ENCODE data around the gene CORO1C. TPM values are rescaled to one million over a fixed set of nuclear protein-coding genes. Genes with fewer than 3 reads are reported as not detected.

The CORO1C gene
- polyA plus RNA-seq, 1 donor, result 68.7 TPM

DNA sequence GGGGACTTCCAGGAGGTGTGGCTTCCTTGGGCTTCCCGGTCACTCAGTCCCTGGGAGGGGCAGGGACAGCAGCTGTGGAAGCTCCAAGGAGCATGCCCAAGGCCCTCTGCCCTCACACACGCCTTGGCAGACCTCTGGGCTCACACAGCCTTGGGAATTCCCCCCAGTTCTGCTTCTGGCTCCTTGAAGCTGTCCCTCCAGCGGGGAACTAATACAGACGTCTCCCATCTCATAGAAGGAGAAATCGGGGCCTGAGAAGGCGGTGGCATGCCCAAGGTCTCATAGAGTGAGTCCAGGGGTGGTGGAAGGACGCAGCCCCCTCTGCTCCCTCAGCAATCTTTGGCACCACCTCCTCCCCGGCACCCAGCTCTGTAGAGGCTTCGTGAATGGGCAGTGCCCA is 117.8 kb downstream of the CORO1C start:
- DNase-seq, result no peak

DNA sequence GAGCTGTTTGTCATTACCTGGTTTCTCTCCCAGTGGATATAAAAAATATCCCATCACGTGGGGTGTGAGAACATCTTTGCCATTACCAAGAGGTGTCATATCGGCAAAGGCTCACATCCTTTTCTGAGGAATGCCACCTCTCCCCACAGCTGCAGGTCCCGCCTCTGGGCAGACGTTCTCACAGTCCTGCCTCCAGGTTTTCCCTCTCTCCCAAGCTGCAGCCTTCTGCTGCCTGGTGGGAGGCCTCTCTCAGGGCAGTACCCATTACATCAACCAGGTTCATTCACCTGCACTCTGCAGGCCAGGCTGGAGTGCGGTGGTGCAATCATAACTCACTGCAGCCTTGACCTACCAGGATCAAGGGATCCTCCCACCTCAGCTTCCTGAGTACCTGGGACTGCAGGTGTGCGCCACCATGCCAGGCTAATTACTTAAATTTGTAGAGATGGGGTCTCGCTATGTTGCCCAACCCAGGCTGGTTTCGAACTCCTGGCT is 118.5 kb downstream of the CORO1C start:
- DNase-seq, result no peak

DNA sequence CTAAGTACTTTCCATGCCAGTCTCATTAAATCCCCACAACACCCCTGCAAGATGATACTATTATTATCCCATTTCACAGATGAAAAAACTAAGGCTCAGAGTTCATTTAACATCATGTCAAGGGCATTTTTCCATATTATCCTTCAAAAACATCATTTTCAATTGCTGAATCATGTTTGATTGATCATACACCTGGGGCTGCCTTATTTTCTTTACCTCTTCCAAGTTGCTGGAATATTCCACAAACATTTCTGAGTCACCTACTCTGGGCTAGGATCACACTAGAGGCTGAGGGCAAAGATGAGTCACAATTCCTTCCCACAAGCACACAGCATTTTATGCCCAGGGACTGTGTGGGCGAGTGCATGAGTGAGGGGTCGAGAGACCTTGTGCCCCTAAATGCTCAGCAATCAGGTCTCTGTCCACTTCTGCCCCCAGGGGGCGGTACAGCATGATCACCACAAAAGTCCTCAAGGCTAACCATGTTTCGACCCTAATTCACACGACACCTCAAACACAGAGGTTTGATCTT is 119.4 kb downstream of the CORO1C start:
- DNase-seq, result no peak

DNA sequence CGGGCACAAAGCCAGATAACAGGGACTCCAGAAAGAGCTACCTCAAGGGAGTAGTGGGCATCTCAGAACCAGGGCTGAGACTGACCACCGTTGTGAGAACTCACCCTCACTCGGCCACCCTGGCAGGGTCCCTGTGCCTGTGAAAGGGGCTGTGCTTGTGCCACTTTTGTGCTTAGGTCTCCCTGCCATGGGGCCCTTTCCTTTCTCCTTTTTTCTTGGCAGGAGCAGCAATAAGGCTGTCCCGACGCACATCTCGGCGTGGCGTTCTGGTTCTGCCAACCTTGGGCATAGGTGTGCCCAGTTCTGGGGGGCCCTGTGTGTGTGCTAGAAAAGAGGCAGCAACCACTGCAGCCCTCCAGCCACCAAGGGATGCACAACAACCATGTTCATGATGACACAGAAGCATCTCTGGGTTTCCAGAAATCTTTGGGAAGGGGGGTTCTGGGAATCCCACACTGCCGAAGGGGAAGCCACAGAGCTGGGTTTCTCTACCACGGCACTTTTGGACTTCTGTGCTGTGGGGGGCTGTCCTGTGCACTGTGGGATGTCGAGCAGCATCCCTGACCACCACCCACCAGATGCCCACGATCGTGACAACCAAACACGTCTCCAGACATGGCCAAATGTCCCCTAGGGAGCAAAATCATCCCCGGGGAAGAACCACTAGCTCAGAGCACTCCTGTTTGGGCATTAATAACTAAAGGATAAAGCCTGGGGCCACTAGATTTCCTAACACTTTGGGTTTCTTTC is 120.3 kb downstream of the CORO1C start:
- DNase-seq, result no peak

DNA sequence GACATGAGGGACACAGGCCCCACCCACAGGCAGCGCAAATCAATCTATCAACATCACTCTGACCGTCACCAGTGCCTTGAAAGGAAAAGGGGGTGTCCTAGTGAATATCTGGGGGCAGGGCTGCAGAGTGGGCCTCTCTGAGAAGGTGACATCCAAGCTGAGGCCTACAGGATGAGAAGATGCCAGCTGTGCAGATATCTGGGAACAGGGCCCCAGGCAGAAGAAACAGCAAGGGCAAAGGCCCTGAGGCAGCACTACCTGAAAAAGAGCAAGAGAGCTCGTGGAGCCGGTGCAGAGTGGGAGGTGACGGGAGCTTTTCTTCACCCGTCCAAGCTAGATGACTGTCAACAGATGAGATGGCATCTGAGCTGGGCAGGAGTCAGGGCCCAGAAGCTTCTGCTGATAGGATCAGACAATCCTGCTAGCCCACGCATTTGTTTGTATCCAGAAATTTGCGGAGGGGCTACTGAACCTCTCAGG is 120.9 kb downstream of the CORO1C start:
- no peak for DNase-seq

DNA sequence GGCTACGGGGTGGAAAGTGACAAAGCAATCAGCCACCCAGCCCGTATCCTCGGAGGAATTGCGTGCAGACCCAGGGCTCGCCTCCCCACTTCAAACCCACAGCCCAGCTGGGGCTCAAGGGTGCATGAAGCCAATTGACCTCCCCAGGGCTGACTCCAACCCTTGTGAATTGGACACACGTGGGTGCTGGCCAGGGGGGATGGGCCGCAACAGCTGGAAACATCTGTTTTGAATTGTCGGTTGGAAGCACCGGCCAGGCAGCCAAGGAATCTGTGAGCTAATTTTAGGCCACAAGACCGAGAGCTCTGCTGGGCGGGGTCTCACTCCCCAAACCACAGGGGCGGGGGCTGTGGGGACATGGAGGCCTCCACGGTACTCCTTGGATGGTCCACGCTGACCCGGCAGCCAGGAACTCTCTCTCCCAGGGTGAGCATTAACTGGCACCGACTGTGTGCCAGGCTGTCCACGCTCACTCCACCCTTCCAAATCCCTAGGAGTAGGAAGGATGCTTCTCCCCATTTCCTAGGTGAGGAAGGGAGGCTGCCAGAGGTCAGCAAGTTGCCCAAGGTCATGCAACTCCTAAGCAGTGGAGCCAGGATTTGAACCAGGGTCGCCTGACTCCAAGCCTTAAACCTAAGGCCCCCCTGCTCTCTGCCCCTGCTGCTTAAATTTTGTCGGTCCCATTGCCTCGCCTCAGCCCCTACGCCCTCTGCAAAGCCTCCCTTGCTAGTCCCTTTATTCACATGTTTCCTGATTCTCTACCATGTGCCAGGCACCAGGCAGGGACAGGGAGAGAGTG is 121.6 kb downstream of the CORO1C start:
- DNase-seq, result peak; percentile 93

DNA sequence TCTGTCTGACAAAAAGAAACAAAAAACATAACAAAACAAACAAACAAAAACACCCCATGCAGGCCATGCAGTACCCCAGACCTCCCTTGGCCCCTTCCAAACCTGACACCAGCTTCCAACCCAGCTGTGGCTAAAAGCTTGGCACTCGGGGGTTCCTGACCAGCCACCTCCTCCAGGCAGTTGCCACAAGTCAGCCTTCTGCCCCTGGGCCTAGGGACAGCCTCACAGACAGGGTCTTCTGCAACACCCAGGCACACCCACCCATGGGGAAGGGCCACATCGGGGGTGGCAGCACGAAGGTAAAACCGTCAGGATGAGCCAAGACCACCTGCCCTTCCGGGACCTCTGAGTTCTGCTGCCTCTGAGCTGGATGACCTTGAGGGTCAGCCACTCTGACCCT is 122.7 kb downstream of the CORO1C start:
- no peak for DNase-seq

DNA sequence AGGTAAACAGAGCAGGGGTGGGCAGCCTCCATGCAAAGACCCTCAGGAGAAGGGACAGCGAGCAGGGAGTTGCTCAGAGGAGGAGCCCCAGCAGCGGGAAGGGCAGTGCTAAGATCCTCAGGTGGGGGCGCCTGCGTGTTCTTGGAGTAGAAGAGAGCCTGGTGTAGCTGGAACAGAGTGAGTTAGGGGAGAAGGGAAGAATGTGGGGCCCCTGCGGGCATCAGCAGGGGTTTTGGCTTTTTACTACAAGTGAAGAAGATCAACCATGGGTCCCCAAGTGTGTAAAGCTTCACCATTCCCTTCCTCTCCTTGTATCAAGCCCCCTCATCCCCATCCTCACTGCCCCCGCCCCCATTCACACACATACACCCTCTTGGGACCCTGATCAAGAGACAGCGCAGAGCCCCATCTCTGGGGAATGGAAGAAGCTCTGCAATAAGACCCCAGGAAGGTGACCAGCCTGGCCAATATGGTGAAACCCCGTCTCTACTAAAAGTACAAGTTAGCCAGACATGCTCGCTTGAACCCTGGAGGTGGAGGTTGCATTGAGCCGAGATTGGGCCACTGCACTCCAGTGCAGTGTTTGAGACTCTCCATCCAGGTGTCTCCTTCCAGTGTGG is 123.2 kb downstream of the CORO1C start:
- DNase-seq, result no peak

DNA sequence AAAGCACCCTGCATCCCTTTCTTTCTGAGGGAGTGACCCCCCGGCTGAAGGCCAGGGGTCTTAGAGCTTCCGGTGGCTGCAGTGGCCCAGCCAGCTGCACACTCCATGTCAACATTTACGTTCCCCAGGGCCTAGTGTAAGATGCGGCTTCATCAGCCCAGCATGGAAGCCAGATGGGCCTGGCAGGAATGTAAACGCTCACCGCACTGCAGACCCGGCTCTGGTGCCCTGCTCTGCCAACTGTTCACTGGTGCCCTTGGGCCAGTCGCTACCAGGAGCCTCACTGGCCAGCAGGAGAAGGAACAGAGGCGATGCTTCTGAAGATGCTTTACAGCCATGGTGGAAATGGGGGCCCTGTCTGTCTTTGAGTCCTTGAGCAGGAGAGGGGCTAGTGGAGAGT is 124.8 kb downstream of the CORO1C start:
- no peak for DNase-seq

DNA sequence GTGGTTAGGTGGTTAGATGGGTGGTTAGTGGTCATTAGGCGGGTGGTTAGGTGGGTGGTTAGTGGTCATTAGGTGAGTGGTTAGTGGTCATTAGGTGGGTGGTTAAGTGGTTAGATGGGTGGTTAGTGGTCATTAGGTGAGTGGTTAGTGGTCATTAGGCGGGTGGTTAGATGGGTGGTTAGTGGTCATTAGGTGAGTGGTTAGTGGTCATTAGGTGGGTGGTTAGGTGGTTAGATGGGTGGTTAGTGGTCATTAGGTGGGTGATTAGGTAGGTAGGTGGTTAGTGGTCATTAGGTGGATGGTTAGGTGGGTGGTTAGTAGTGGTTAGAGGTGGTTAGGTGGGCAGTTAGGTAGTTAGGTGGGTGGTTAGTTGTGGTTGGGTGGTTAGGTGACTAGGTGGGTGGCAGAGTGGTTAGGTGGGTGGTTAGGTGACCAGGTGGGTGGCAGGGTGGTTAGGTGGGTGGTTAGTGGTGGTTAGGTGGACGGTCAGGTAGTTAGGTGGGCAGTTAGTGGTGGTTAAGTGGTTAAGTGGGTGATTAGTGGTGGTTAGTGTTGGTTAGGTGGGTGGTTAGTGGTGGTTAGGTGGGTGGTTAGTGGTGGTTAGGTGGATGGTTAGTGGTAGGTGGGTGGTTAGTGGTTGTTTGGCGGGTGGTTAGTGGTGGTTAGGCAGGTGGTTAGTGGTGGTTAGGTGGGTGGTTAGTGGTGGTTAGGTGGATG is 125.5 kb downstream of the CORO1C start:
- DNase-seq, result no peak

DNA sequence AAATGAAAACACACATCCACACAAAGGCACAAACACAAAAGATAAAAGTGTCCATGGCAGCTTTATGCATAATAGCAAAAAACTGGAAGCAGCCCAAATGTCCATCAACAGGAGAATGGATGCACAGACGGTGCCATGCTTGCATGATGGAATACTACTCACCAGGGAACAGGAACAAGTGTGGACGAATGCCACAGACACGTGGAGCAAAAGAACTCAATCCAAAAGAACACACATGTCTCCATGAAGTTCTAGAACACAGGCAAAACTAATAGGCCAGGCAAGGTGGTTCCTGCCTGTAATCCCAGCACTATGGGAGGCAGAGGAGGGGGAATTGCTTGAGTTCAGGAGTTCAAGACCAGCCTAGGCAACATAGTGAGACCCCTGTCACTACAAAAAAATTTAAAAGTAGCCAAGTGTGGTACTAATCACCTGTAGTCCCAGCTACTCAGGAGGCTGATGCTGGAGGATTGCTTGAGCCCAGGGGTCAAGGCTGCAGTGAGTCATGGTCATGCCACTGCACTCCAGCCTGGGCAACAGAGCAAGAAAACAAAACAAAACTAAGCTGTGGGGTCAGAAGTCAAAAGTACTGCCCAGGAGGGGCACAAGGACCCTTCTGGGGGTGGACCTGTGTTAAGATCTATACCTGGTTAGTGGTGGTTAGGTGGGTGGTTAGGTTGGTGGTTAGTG is 126.2 kb downstream of the CORO1C start:
- DNase-seq, result no peak

DNA sequence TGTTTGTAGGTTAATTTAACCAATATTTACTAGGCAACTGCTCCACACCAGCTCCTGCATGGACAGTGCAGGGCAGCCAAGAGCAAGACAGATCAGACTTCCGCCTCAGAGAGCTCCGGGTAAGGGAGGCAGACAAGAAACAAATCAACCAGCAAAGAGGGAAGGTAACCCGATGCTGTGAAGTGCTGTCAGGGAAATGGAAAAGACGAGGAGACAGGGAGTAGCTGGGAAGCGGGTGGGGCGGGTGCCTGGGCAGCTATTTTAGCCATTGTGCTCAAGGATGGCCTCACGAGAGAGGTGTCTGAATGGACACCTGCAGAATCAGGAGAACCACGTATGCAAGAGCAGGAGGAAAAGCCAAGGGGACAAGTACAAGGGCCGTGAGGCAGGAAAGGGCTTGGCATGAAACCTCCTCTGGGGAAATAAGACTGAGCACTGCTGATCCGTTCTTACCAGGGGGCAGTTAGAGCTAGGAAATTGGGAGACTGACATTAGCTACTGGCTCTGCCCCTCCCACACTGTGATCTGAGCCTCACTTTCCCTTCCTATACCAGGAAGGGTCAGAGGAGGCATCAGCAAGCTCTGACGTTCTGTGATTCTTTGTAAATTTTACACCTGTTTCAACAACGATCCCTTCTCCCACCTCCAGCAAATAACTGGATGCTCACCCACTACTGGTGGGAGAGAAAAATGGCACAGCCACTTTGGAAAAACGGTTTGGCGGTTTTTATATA is 126.9 kb downstream of the CORO1C start:
- no peak for DNase-seq

DNA sequence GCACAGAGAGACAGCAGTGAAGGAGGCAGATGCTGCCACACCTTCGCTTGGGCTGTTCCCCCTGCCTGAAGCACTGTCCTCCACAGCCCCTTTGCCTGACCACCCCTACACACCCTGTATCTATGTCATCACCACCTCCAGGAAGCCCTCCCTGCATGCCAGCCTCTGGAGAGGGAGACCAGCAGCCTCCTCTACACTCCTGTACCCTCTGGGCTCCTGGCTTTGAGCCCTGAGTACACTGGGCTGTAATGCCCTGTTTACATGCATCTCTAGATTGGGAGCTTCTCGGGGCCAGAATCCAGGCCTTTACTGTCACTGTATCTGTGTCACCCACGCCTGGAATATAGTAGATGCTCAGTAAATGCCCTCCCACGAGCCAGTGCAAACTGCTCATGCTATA is 127.6 kb downstream of the CORO1C start:
- no peak for DNase-seq

DNA sequence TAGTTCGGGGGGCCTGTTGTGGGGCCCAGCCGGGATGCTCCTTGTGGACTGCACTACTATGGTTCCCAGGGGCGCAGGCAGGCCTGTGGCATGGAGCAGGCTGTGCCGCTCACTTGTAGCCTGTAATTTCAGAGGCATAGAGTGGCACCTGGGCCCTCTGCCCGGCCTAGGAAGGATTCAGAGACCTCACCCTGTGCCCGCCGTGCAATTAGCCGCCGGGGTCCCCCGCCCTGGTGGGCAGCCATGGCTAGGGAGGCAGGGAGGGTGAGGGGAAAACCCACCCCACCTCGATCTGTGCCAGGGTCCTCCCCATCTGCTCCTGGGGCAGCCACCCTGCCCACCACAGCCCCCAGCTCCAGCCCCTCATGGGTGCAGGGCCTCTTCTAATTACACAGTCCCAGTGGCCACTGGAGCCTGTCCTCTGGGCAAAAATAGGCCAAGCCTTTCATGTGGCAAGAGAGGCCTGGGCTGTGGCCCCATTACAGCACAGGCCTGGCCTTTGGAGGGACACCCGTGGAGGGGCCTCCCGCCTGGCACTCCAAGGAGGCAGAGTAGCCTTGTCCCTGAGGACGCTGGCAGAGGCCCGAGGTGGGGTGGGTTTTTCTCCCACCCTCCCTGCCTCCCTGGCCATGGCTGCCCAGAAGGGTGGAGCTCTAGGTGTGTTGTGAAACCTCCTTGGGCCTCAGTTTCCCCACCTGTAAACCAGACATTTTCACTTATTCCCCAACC is 128.2 kb downstream of the CORO1C start:
- DNase-seq, result no peak

DNA sequence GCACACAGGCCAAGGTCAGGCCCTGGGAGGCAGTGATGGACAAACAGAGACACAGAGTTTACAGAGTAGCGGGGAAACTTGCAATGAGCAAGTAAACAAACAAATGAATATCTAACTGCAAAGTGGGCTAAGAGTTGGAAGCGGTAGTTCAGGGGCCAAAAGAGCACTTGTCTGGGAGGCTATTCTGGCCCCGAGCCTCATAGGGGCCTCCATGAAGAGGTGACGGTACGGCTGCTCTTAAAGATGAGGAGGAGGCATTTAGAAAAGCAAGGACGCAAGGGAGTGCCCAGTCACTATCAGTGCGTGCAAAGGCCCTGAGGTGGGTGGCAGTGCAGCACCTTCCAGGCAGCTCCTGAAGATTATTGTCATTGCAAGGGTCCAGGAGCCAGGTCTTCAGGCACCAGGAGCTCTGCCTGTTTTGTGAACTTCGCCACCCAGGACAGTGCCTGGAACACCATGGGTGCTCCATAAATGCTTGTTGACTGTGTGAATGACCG is 129.1 kb downstream of the CORO1C start:
- DNase-seq, result no peak

DNA sequence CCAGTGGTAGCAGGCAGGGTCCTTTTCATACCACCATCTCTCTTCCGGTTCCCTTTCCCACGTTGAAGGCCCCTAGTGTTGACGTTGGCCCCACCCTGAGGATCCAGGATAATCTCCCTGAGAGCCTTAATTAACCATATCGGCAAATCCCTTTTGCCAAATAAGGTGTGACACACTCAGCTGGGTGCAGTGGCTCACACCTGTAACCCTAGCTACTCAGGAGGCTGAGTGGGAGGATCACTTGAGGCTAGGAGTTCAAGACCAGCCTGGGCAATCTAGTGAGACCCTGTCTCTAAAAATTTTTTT is 130.7 kb downstream of the CORO1C start:
- DNase-seq, result no peak

DNA sequence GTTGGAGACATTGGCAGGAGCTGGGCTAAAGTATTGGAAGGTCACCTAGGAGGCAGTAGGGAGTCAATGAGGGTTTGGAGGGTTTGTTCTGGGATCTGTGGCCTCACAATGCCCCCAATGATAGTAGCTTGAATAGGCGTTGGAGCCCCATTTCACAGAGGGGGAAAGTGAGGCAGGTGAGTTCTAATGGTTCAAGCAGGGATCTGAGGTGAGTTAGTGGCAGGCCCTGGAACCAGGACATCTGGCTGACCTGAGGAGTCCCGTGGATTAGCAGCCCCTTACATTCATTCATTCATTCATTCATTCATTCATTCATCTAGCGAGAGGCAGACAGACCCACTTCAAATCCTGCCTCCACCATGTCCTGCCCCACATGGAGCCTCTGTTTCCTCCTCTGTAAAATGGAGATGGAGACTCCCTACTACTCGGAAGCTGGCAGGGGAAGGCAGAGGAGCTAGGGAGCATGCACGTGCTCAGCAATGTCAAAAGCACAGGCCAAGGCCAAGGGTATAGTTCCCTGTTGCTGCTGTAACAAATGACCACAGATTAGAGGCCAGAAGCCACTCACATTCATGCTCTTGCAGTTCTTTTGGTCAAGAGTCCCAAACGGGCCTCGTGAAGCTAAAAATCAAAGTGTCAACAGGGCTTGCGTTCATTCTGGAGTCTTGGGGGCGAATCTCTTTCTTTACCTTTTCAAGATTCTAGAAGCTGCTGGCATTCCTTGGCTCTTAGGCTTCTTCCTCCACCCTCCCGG is 131.2 kb downstream of the CORO1C start:
- no peak for DNase-seq

DNA sequence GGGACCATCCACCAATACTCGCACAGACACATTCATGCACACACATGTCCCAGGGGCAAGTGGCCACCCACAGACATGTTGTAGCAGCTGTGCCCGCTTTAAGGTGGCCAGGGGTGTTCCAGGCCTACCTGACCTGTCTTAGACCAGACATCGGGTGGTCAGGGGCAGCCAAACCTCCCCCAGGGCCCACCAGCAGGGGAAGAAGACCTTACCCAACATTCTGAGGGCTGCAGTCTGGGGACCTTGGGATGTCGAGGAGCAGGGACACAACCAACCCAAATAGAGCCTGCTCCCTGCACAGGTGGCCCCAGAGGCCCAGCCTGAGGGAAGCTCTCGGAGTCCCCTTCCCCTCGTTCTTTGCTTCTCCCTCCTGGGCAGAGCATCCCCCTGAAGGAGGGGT is 131.8 kb downstream of the CORO1C start:
- no peak for DNase-seq

DNA sequence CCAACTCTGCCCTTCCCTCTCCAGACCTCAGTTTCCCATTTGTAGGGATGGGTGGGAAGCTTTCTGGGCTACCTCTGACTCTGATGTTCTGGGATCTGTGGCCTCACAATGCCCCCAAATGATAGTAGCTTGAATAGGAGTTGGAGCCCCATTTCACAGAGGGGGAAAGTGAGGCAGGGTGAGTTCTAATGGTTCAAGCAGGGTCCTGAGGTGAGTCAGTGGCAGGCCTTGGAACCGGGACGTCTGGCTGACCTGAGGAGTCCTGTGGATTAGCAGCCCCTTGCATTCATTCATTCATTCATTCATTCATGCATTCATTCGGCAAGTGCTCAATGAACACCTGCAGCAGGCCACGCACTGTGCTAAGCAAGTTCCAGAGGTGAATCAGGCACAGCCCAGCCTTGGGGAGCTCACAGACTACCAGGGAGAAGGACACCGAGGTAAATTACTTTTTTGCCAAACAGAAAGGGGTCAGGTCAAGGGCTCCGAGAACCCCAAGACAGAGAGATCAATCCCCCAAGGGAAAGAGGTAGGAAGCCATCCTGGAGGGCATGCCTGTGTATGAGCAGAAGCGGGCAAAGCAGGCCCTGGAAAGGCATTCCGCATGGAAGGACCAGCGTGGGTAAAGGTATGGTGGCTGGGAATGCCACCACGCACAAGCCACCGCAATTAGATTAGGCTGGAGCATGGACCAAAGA is 132.6 kb downstream of the CORO1C start:
- no peak for DNase-seq

Measured in hindlimb muscle (tissue), 1 donor.